Smooth muscle cell (in vitro differentiated cells): ENCODE measurements around the gene ABCD4. TPM values are rescaled to one million over a fixed set of nuclear protein-coding genes. Genes with fewer than 3 reads are reported as not detected.
A peak's percentile ranks its signal among the peaks of the same experiment; 100 is the strongest.

Experiments used
- DNase-seq: peaks from one replicate; lab custom pipeline; 2025; ENCODE audit not compliant: unreplicated experiment; lab: John Stamatoyannopoulos, UW
- H2AFZ ChIP-seq: fragments of 200-600 bp; sonication (generic); 2 replicates; pipeline ENCODE4 v1.6.0; 2016; ENCODE audit warnings: antibody characterized with exemption, low read depth, mild to moderate bottlenecking
- H3F3A ChIP-seq: fragments of 200-600 bp; sonication (generic); 2 replicates; pipeline ENCODE4 v1.6.0; 2017; ENCODE audit warnings: antibody characterized with exemption, low read depth
- H3K27ac ChIP-seq: fragments of 200-600 bp; sonication (generic); 2 replicates; pipeline ENCODE4 v1.5.1; 2016; ENCODE audit warnings: low read depth, mild to moderate bottlenecking
- H3K27me3 ChIP-seq: fragments of 200-600 bp; sonication (generic); 2 replicates; pipeline ENCODE4 v1.6.1; 2016; ENCODE audit warnings: low read depth, mild to moderate bottlenecking
- H3K36me3 ChIP-seq: fragments of 200-600 bp; sonication (generic); 2 replicates; pipeline ENCODE4 v1.5.1; 2016; ENCODE audit warnings: low read depth
- H3K4me1 ChIP-seq: fragments of 200-600 bp; sonication (generic); 2 replicates; pipeline ENCODE4 v1.5.1; 2016; ENCODE audit warnings: low read depth
- H3K4me2 ChIP-seq: fragments of 200-600 bp; sonication (generic); 2 replicates; pipeline ENCODE4 v1.6.0; 2016; ENCODE audit warnings: mild to moderate bottlenecking
- H3K4me3 ChIP-seq: fragments of 200-600 bp; sonication (generic); 2 replicates; pipeline ENCODE4 v1.5.1; 2016; ENCODE audit warnings: mild to moderate bottlenecking
- H3K79me2 ChIP-seq: fragments of 200-600 bp; sonication (generic); 2 replicates; pipeline ENCODE4 v1.6.0; 2016; ENCODE audit warnings: low read depth, mild to moderate bottlenecking
- H3K9ac ChIP-seq: fragments of 200-600 bp; sonication (generic); 2 replicates; pipeline ENCODE4 v1.6.0; 2016; ENCODE audit warnings: low read depth
- H3K9me3 ChIP-seq: fragments of 200-600 bp; sonication (generic); replicated peaks from 2 replicates; pipeline ENCODE4 v1.5.1; 2016; ENCODE audit warnings: low read depth
- H4K20me1 ChIP-seq: fragments of 200-600 bp; sonication (generic); 2 replicates; pipeline ENCODE4 v1.6.0; 2016; ENCODE audit warnings: low read depth
- CTCF ChIP-seq: fragments of 200-600 bp; sonication (generic); IDR thresholded peaks from 2 replicates; pipeline ENCODE4 v1.5.1; 2017; ENCODE audit warnings: borderline replicate concordance, mild to moderate bottlenecking, antibody characterized with exemption; ENCODE audit not compliant: insufficient read depth, poor library complexity, severe bottlenecking
- WGBS: methylation state at CpG from one replicate; pipeline ENCODE4 v1.1.7; 2016; ENCODE audit warnings: low lambda C conversion rate; 5-methylcytosine and 5-hydroxymethylcytosine counted together
- polyA plus RNA-seq: library from polyadenylated mRNA; unstranded; fragments of >200 nt; fragmentation: Nextera tagmentation; extraction: Ambion mirVana; gene quantifications from 2 replicates; pipeline ENCODE4 v1.2.1, GENCODE V29; 2016
- total RNA-seq: library from RNA; depleted of rRNA; stranded (reverse); fragments of >200 nt; gene quantifications from 2 replicates; pipeline ENCODE4 v1.2.3, GENCODE V29; 2014

Gene ABCD4
- total and polyA plus RNA-seq, 2 experiments from 2014 or later = 19.3 to 33.8 TPM

- no peak overlapping the region for H3K9ac ChIP-seq
- WGBS = 3% methylated on average over 94 of the region's 94 CpGs
- H3K4me3 ChIP-seq = no peak overlapping the region
- no peak for TF ChIP-seq CTCF
- H3K9me3 ChIP-seq = no peaks in the 10 kb centered on the region
- peaks cover 8% of the 10 kb centered on the region for H3K4me1 ChIP-seq
- no peaks in the 10 kb centered on the region for H3K79me2 ChIP-seq
- peak overlapping the region; percentile 68 for H3K4me2 ChIP-seq
- H3F3A ChIP-seq = no peaks in the 10 kb centered on the region
- H3K27me3 ChIP-seq = peaks cover 97% of the 10 kb centered on the region
- no peaks in the 10 kb centered on the region for H3K36me3 ChIP-seq
- peak overlapping the region; percentile 33 for H2AFZ ChIP-seq
- H4K20me1 ChIP-seq = no peaks in the 10 kb centered on the region
- DNase-seq = no peak
- H3K27ac ChIP-seq = no peak overlapping the region
These were observed 62.6 kb downstream of the ABCD4 start for GRCh38 chr14:74239848-74240793.

- 14% methylated on average over 31 of the region's 40 CpGs for WGBS
- Histone ChIP-seq H3K79me2 (no peaks in the 10 kb centered on the region), H3K27ac (no peak within 1 kb of the TSS), H3K9ac (no peak within 1 kb of the TSS), H2AFZ (peak within 1 kb of the TSS; percentile 33), H4K20me1 (no peaks in the 10 kb centered on the region), H3F3A (no peaks in the 10 kb centered on the region), H3K27me3 (peaks cover 98% of the 10 kb centered on the region), H3K4me1 (peaks cover 8% of the 10 kb centered on the region), H3K4me2 (peak within 1 kb of the TSS; percentile 68), H3K4me3 (no peak within 1 kb of the TSS), H3K9me3 (no peaks in the 10 kb centered on the region), H3K36me3 (no peaks in the 10 kb centered on the region)
- DNase-seq = no peak
- TF ChIP-seq CTCF = no peak
These were observed 63.5 kb downstream of the ABCD4 start, which contains the start of gene VSX2 for GRCh38 chr14:74238974-74239847. TSS of gene VSX2 (plus strand) at chr14:74239449. CDS start at chr14:74239562, 113 bp downstream.

- H3K4me1 ChIP-seq = peaks cover 8% of the 10 kb centered on the region
- no peak overlapping the region for H3K27ac ChIP-seq
- H4K20me1 ChIP-seq = no peaks in the 10 kb centered on the region
- WGBS = 85% methylated on average over 4 of the region's 4 CpGs
- H3K36me3 ChIP-seq = no peaks in the 10 kb centered on the region
- no peaks in the 10 kb centered on the region for H3K79me2 ChIP-seq
- peaks cover 96% of the 10 kb centered on the region for H3K27me3 ChIP-seq
- no peak for DNase-seq
- H2AFZ ChIP-seq = no peak overlapping the region
- H3K9ac ChIP-seq = no peak overlapping the region
- H3F3A ChIP-seq = no peaks in the 10 kb centered on the region
- no peaks in the 10 kb centered on the region for H3K9me3 ChIP-seq
- H3K4me3 ChIP-seq = no peak overlapping the region
- no peak overlapping the region for H3K4me2 ChIP-seq
- TF ChIP-seq CTCF = no peak
These were observed 65.3 kb downstream of the ABCD4 start for GRCh38 chr14:74237441-74237840.

Other genes starting within 250 kb of the ABCD4 start
- 16.1 and 22.3 TPM in 2 replicates for gene ALDH6A1, start 218.5 kb downstream of the ABCD4 start, total RNA-seq
- gene ALDH6A1, start 218.5 kb downstream of the ABCD4 start, polyA plus RNA-seq = 18.2 and 18.9 TPM in 2 replicates
- gene LIN52, start 218.0 kb downstream of the ABCD4 start, total RNA-seq = 17.4 and 17.8 TPM in 2 replicates
- 13.8 and 16.1 TPM in 2 replicates for gene LIN52, start 218.0 kb downstream of the ABCD4 start, polyA plus RNA-seq
- not detected in 2 replicates for gene VSX2, start 63.5 kb downstream of the ABCD4 start, total RNA-seq
- not detected in 2 replicates for gene VSX2, start 63.5 kb downstream of the ABCD4 start, polyA plus RNA-seq
- 0.81 TPM in 1 of 2 replicates, not detected in the other for gene VRTN, start 45.5 kb upstream of the ABCD4 start, total RNA-seq
- gene VRTN, start 45.5 kb upstream of the ABCD4 start, polyA plus RNA-seq = not detected in 2 replicates
- not detected in 2 replicates for gene SYNDIG1L, start 123.3 kb upstream of the ABCD4 start, total RNA-seq
- gene SYNDIG1L, start 123.3 kb upstream of the ABCD4 start, polyA plus RNA-seq = 0.44 TPM in 1 of 2 replicates, not detected in the other
- 443 and 496 TPM in 2 replicates for gene NPC2, start 190.4 kb upstream of the ABCD4 start, total RNA-seq
- gene NPC2, start 190.4 kb upstream of the ABCD4 start, polyA plus RNA-seq = 137 and 197 TPM in 2 replicates
- gene ISCA2, start 190.8 kb upstream of the ABCD4 start, total RNA-seq = 15.0 and 23.3 TPM in 2 replicates
- gene ISCA2, start 190.8 kb upstream of the ABCD4 start, polyA plus RNA-seq = 65.8 and 79.2 TPM in 2 replicates